ENCODE measurements around the gene ABCG5.

DNA sequence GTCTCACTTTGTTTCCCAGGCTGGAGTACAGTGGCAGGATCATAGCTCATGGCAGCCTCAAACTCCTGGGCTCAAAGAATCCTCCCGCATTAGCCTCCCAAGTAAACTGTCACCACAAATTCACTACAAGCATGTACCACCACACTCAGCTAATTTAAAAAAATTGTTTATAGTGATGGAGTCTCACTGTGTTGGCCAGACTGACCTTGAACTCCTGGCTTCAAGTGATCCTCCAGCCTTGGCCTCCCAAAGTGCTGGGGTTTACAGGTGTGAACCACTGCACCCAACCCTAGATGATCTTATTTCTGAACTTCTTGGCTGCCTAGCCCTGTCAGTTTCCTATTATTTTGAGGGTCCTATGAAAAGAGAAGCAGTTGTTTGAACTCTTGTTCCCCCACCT, 50.0 kb downstream of the ABCG5 start:
- TF ChIP-seq, protein P1, sequence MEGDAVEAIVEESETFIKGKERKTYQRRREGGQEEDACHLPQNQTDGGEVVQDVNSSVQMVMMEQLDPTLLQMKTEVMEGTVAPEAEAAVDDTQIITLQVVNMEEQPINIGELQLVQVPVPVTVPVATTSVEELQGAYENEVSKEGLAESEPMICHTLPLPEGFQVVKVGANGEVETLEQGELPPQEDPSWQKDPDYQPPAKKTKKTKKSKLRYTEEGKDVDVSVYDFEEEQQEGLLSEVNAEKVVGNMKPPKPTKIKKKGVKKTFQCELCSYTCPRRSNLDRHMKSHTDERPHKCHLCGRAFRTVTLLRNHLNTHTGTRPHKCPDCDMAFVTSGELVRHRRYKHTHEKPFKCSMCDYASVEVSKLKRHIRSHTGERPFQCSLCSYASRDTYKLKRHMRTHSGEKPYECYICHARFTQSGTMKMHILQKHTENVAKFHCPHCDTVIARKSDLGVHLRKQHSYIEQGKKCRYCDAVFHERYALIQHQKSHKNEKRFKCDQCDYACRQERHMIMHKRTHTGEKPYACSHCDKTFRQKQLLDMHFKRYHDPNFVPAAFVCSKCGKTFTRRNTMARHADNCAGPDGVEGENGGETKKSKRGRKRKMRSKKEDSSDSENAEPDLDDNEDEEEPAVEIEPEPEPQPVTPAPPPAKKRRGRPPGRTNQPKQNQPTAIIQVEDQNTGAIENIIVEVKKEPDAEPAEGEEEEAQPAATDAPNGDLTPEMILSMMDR (IDR thresholded peaks at IDR 0.05), result no peak
- TF ChIP-seq POLR2A (IDR thresholded peaks at IDR 0.05), result no peak

Measured in Peyer's patch (tissue), 4 donors.